Measurements from ENCODE around the gene MLC1. TPM values are rescaled to one million over a fixed set of nuclear protein-coding genes. Genes with fewer than 3 reads are reported as not detected.

MLC1 gene
- total RNA-seq, 1 donor, result under 0.01 TPM

DNA sequence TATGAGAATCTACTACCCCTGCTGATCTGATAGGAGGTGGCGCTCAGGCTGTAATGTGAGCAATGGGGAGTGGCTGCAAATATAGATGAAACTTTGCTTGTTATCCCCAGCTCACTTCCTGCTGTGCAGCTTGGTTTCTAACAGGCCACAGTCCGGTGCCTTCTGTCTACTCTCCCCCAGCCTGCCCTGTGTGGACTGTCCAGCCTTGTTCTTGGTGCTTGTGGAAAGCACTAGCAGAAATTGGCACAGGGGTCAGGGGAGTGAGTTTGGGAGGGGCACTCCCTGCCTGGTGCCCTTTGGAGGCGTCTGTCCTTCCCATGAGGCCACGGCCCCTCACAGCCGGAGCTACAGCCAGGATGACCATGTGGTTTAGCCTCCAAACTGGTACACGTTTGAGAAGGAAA is 18.9 kb upstream of the MLC1 start:
- TF ChIP-seq, protein P1, sequence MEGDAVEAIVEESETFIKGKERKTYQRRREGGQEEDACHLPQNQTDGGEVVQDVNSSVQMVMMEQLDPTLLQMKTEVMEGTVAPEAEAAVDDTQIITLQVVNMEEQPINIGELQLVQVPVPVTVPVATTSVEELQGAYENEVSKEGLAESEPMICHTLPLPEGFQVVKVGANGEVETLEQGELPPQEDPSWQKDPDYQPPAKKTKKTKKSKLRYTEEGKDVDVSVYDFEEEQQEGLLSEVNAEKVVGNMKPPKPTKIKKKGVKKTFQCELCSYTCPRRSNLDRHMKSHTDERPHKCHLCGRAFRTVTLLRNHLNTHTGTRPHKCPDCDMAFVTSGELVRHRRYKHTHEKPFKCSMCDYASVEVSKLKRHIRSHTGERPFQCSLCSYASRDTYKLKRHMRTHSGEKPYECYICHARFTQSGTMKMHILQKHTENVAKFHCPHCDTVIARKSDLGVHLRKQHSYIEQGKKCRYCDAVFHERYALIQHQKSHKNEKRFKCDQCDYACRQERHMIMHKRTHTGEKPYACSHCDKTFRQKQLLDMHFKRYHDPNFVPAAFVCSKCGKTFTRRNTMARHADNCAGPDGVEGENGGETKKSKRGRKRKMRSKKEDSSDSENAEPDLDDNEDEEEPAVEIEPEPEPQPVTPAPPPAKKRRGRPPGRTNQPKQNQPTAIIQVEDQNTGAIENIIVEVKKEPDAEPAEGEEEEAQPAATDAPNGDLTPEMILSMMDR (IDR thresholded peaks at IDR 0.05; ENCODE audit: insufficient read depth, low read depth, low read length), result no peak
- no peak overlapping the region for H3K4me3 ChIP-seq (ENCODE audit: low read depth, low read length)
- no peak for DNase-seq (ENCODE audit: low read depth)

DNA sequence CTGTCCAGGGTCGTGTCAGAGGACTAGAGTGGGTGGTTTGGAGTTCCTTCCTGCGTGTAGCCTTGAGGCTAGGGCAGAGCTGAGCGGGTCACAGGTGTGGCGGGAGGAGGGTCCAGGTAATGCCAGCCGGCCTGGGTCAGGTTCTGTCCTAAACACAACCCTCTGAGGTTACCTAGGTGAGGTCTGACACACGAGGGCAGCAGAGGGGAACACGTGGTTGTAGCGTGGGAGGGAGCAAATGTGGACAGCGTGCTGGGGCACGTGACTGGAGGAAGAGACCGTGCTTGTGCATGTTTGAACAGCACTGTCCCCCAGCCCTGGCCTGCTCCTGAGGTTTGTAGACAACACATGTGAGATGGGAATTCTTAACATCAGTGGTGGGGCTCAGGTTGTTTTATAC is 17.7 kb upstream of the MLC1 start:
- DNase-seq (ENCODE audit: low read depth), result no peak
- no peak overlapping the region for H3K4me3 ChIP-seq (ENCODE audit: low read depth, low read length)
- TF ChIP-seq, protein P1 (IDR thresholded peaks at IDR 0.05; ENCODE audit: insufficient read depth, low read depth, low read length), result no peak

DNA sequence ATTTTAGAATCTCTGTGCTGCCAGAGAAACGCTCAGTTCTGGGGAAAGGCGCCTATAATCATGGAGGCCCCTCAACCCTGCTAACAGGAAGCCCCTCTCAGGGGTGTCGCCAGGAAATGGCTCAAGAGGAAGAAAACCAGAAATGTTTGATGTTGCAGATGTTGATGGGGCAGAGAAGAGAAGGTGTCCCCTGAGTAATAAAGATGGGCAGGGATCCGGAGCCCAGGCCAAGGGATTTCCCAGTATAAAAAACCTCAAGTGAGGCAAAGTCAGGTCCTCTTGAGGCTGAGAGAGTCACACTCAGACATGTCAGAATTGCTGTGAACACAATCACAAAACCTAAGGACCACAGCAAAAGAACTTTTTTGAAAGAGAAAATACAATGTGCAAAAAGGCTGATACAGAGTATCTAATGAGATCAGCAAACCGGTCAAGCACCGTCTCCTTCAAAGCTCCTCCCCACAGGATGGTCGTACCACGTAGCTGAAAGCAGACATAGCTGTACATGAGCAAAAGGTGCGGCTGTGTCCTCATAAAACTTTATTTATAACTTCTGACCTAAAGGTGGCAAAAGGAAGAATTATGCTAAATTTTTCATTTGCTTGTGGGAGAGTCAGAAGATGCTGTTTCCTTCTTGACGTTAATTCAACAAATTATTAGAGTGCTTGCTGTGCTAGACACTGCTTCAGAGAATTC is 16.8 kb upstream of the MLC1 start:
- no peak overlapping the region for H3K4me3 ChIP-seq (ENCODE audit: low read depth, low read length)
- TF ChIP-seq, protein P1 (IDR thresholded peaks at IDR 0.05; ENCODE audit: insufficient read depth, low read depth, low read length), result no peak
- DNase-seq (ENCODE audit: low read depth), result no peak

DNA sequence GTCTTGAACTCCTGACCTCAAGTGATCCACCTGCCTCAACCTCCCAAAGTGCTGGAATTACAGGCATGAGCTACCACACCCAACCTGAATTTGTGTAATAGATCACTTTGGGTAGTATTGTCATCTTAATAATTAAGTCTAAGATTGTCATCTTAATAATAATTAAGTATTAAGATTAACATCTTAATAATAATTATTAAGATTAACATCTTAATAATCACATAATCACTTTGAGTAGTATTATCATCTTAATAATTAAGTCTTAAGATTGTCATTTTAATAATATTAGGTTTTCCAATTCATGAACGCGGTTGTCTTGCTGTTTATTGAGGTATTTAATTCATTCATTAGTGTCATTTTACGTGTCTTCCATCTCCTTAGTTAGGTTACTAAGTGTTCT is 12.8 kb upstream of the MLC1 start:
- H3K4me3 ChIP-seq (ENCODE audit: low read depth, low read length), result no peak overlapping the region
- TF ChIP-seq, protein P1 (IDR thresholded peaks at IDR 0.05; ENCODE audit: insufficient read depth, low read depth, low read length), result no peak
- DNase-seq (ENCODE audit: low read depth), result no peak

DNA sequence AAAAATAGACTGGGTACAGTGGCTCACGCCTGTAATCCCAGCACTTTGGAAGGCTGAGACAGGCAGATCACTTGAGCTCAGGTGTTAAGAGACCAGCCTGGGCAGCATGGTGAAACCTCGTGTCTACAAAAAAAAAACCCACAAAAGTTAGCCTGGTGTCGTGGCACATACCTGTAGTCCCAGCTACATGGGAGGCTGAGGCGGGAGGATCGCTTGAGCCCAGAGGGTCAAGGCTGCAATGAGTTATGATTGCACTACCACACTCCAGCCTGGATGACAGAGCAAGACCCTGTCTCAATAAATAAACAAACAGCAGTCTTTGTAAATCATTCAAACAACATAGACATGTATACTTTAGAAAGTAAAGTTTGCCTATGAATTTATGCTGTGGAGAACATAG is 7.1 kb upstream of the MLC1 start:
- DNase-seq (ENCODE audit: low read depth), result no peak
- no peak overlapping the region for H3K4me3 ChIP-seq (ENCODE audit: low read depth, low read length)
- TF ChIP-seq, protein P1 (IDR thresholded peaks at IDR 0.05; ENCODE audit: insufficient read depth, low read depth, low read length), result no peak

DNA sequence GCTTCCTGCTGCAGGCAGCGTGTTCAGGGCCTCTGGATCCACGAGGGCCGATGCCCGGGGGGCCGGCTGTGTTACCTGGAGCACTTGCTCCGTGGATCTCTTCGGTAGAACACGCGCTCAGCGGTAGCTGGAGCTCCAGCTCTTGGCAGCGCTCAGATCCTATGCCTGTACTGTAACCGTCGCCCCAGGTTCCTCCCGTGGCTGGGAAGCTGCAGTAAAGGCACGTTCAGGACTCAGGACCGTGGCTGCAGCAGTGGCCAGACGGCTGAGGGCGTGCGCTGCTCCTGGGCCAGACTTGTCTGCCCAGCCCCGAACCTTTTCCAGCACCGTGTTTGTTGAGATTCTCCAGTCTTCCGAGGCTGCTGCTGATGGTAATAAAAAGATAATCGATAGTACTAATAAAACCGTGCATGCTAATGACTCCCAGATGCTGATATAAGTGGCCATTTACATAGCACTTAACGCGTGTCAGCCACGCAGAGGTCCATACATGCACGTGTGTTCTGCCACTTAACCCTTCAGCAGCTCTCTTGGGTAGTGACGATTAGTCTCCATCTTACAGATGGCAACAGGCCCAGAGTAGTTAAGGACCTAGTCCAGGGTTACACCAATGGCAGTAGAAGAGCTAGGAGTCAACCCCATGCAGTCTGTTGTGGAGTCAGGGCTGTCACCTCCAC is 6.0 kb upstream of the MLC1 start:
- DNase-seq (ENCODE audit: low read depth), result no peak
- H3K4me3 ChIP-seq (ENCODE audit: low read depth, low read length), result no peak overlapping the region
- TF ChIP-seq, protein P1 (IDR thresholded peaks at IDR 0.05; ENCODE audit: insufficient read depth, low read depth, low read length), result no peak
